Suprapubic skin (tissue), 4 donors: ENCODE measurements around the gene PISD. TPM values are rescaled to one million over a fixed set of nuclear protein-coding genes. Genes with fewer than 3 reads are reported as not detected.
A peak's percentile ranks its signal among the peaks of the same experiment; 100 is the strongest.

Experiments used
- DNase-seq, 2 donors: peaks; one replicate each; pipeline ENCODE4 v3.0.0-alpha.2; 2019; ENCODE audit warnings: low spot score in 2 of 2
- H3K27ac ChIP-seq: fragments of 200-600 bp; sonication (generic); one replicate; pipeline ENCODE4 v1.5.1; 2019
- H3K27me3 ChIP-seq: fragments of 200-600 bp; sonication (generic); one replicate; pipeline ENCODE4 v1.5.1; 2019
- H3K36me3 ChIP-seq: fragments of 200-600 bp; sonication (generic); one replicate; pipeline ENCODE4 v1.5.1; 2019
- H3K4me1 ChIP-seq: fragments of 200-600 bp; sonication (generic); one replicate; pipeline ENCODE4 v1.5.1; 2019
- H3K4me3 ChIP-seq: fragments of 200-600 bp; sonication (generic); one replicate; pipeline ENCODE4 v1.5.1; 2019; ENCODE audit warnings: mild to moderate bottlenecking
- H3K9me3 ChIP-seq: fragments of 200-600 bp; sonication (generic); one replicate; pipeline ENCODE4 v1.5.1; 2019
- CTCF ChIP-seq, 2 donors: fragments of 200-600 bp in 1 of 2; fragments of 450-650 bp in 1 of 2; sonication (generic) in 1 of 2; IDR thresholded peaks; one replicate each; pipeline ENCODE4 v1.5.1; 2016 to 2019; ENCODE audit warnings: antibody characterized with exemption in 2 of 2, mild to moderate bottlenecking in 1 of 2, moderate library complexity in 1 of 2
- EP300 ChIP-seq: sonication (generic); formaldehyde crosslinking; IDR thresholded peaks from one replicate; pipeline ENCODE4 v1.6.1; 2017; ENCODE audit warnings: antibody characterized with exemption
- POLR2A ChIP-seq, 2 donors: fragments of 450-650 bp; IDR thresholded peaks; one replicate each; pipeline ENCODE4 v1.6.1; 2017; ENCODE audit warnings: antibody characterized with exemption in 2 of 2, mild to moderate bottlenecking in 2 of 2, moderate library complexity in 2 of 2
- POLR2AphosphoS5 ChIP-seq, 3 donors: sonication (generic); formaldehyde crosslinking; IDR thresholded peaks; one replicate each; pipeline ENCODE4 v1.6.1; 2017; ENCODE audit warnings: antibody characterized with exemption in 3 of 3
- WGBS: methylation state at CpG from one replicate; pipeline ENCODE4 v1.1.5; 2018; 5-methylcytosine and 5-hydroxymethylcytosine counted together
- total RNA-seq, 4 donors: library from RNA; depleted of rRNA; stranded (reverse); fragments of >200 nt; gene quantifications; one replicate each; pipeline ENCODE4 v1.1.0, GENCODE V29; 2016

PISD gene
- total RNA-seq, 4 donors from 2014 or later = 42.5 to 91.7 (median 57.9) TPM

- peak; percentile 87 to 93 for DNase-seq
- 0% methylated on average over 1 of the region's 65 CpGs for WGBS
- Histone ChIP-seq H3K36me3 (peaks cover 3% of the 10 kb centered on the region), H3K9me3 (no peaks in the 10 kb centered on the region), H3K4me3 (peak overlapping the region; percentile 66), H3K4me1 (peaks cover 57% of the 10 kb centered on the region), H3K27me3 (no peaks in the 10 kb centered on the region), H3K27ac (peak overlapping the region; percentile 87)
- no peak for TF ChIP-seq CTCF (IDR thresholded peaks at IDR 0.05)
- peak in 1 of 2 donors; percentile 2 for TF ChIP-seq POLR2A (IDR thresholded peaks at IDR 0.05)
Observed at GRCh38 chr22:31630331-31631329, 31.4 kb downstream of the PISD start.

- Histone ChIP-seq H3K4me3 (peak overlapping the region; percentile 66), H3K36me3 (no peaks in the 10 kb centered on the region), H3K4me1 (peaks cover 62% of the 10 kb centered on the region), H3K27ac (peak overlapping the region; percentile 87), H3K27me3 (no peaks in the 10 kb centered on the region), H3K9me3 (no peaks in the 10 kb centered on the region)
- DNase-seq = no peak
- no peak for TF ChIP-seq POLR2A (IDR thresholded peaks at IDR 0.05)
- no peak for TF ChIP-seq CTCF (IDR thresholded peaks at IDR 0.05)
- TF ChIP-seq POLR2AphosphoS5 (IDR thresholded peaks at IDR 0.05) = no peak
- no peak for TF ChIP-seq EP300
- 46% methylated on average over 9 of the region's 14 CpGs for WGBS
Observed at GRCh38 chr22:31629741-31630184, 32.3 kb downstream of the PISD start.

GRCh38 chr22:31628969-31629708 lies 32.9 kb downstream of the PISD start:
- Histone ChIP-seq H3K4me1 (peaks cover 65% of the 10 kb centered on the region), H3K4me3 (peak overlapping the region; percentile 66), H3K27me3 (no peaks in the 10 kb centered on the region), H3K9me3 (no peaks in the 10 kb centered on the region), H3K27ac (peak overlapping the region; percentile 87), H3K36me3 (no peaks in the 10 kb centered on the region)
- TF ChIP-seq POLR2A (IDR thresholded peaks at IDR 0.05) = no peak
- TF ChIP-seq EP300 = no peak
- TF ChIP-seq CTCF (IDR thresholded peaks at IDR 0.05) = no peak
- no peak for TF ChIP-seq POLR2AphosphoS5 (IDR thresholded peaks at IDR 0.05)
- no peak for DNase-seq
- 81% methylated on average over 17 of the region's 17 CpGs for WGBS

GRCh38 chr22:31628362-31628761 lies 33.7 kb downstream of the PISD start:
- TF ChIP-seq POLR2AphosphoS5 (IDR thresholded peaks at IDR 0.05) = no peak
- TF ChIP-seq EP300 = no peak
- no peak for TF ChIP-seq POLR2A (IDR thresholded peaks at IDR 0.05)
- TF ChIP-seq CTCF (IDR thresholded peaks at IDR 0.05) = no peak
- Histone ChIP-seq H3K9me3 (no peaks in the 10 kb centered on the region), H3K27ac (no peak overlapping the region), H3K4me3 (no peak overlapping the region), H3K4me1 (peaks cover 71% of the 10 kb centered on the region), H3K36me3 (no peaks in the 10 kb centered on the region), H3K27me3 (no peaks in the 10 kb centered on the region)
- 50% methylated on average over 1 of the region's 1 CpG for WGBS
- DNase-seq = no peak
